NCI-H1417 treated with DMSO at 0.1 percent for 48 hours (cell line): ENCODE results near the gene KCNJ5.

ENCODE experiments used
- DNase-seq: peaks from one replicate; lab custom pipeline; 2025; lab: John Stamatoyannopoulos, UW

KCNJ5 gene

GRCh38 chr11:128956401-128957201 lies 65.4 kb downstream of the KCNJ5 start:
- DNase-seq: peak; percentile 34

- no peak for DNase-seq
These were observed 66.0 kb downstream of the KCNJ5 start for GRCh38 chr11:128957202-128957482.

- DNase-seq: no peak
These were observed 70.5 kb downstream of the KCNJ5 start for GRCh38 chr11:128961645-128962044.

- no peak for DNase-seq
These were observed 71.7 kb downstream of the KCNJ5 start for GRCh38 chr11:128962896-128963295.

- no peak for DNase-seq
These were observed 72.7 kb downstream of the KCNJ5 start for GRCh38 chr11:128963744-128964325.

GRCh38 chr11:128964463-128964930 lies 73.3 kb downstream of the KCNJ5 start:
- no peak for DNase-seq

- DNase-seq: no peak
These were observed 74.3 kb downstream of the KCNJ5 start for GRCh38 chr11:128965485-128965884.

- no peak for DNase-seq
These were observed 76.4 kb downstream of the KCNJ5 start for GRCh38 chr11:128967578-128967977.

GRCh38 chr11:128968916-128969315 lies 77.8 kb downstream of the KCNJ5 start:
- DNase-seq: no peak
